Activated T-helper 2 cell treated with anti-CD3 and anti-CD28 coated beads, Interferon-gamma antibody, Interleukin-2, Interleukin-4, amounts not matched to agents 10 μg/mL and 5 μg/mL and 100 μg/mL, durations not matched to agents 14 hours and 24 hours and 36 hours (primary cell): ENCODE results near the gene CLGN. TPM values are rescaled to one million over a fixed set of nuclear protein-coding genes. Genes with fewer than 3 reads are reported as not detected.

ENCODE experiments used
- DNase-seq: peaks from one replicate; pipeline ENCODE4 v3.0.0; 2021; ENCODE audit warnings: low spot score
- H3K27ac Mint-ChIP-seq: one replicate; pipeline ENCODE4 v1.8.0; 2021; ENCODE audit warnings: mixed read lengths
- H3K27me3 Mint-ChIP-seq: one replicate; pipeline ENCODE4 v1.8.0; 2021; ENCODE audit warnings: low read depth, mixed read lengths
- H3K36me3 Mint-ChIP-seq: one replicate; pipeline ENCODE4 v1.8.0; 2021; ENCODE audit warnings: low read depth, mixed read lengths
- H3K4me1 Mint-ChIP-seq: one replicate; pipeline ENCODE4 v1.8.0; 2021; ENCODE audit warnings: low read depth, mixed read lengths
- H3K4me3 Mint-ChIP-seq: one replicate; pipeline ENCODE4 v1.8.0; 2021; ENCODE audit warnings: low read depth, mild to moderate bottlenecking, moderate library complexity, mixed read lengths
- H3K9me3 Mint-ChIP-seq: one replicate; pipeline ENCODE4 v1.8.0; 2021; ENCODE audit warnings: mixed read lengths
- intact Hi-C: fragments of 100-400 bp; cut with micrococcal nuclease; formaldehyde crosslinking; loops from one replicate; pipeline ENCODE4 v1.15.1; 2023
- total RNA-seq: library from RNA; stranded (reverse); gene quantifications from 2 replicates; pipeline ENCODE4 v1.2.3, GENCODE V29; 2022

Gene CLGN
- total RNA-seq, 1 donor from 2014 or later: 0.30 TPM

- H3K27ac Mint-ChIP-seq: no peak overlapping the region
- H3K4me1 Mint-ChIP-seq: peaks cover 7% of the 10 kb centered on the region
- intact Hi-C loops: loop anchor here (10.0 kb wide), 2 partner anchors 486 to 634 kb away; no protein-coding TSS in a partner anchor
- no peak for DNase-seq
- H3K9me3 Mint-ChIP-seq: no peaks in the 10 kb centered on the region
- H3K4me3 Mint-ChIP-seq: no peak overlapping the region
- H3K27me3 Mint-ChIP-seq: peaks cover 13% of the 10 kb centered on the region
- H3K36me3 Mint-ChIP-seq: no peaks in the 10 kb centered on the region
Measured at GRCh38 chr4:140368686-140369085, 58.8 kb downstream of the CLGN start.

GRCh38 chr4:140367738-140368137 lies 59.7 kb downstream of the CLGN start:
- no peak for DNase-seq
- H3K27ac Mint-ChIP-seq: no peak overlapping the region
- H3K4me3 Mint-ChIP-seq: no peak overlapping the region
- intact Hi-C loops: loop anchor here (10.0 kb wide), 2 partner anchors 487 to 633 kb away; no protein-coding TSS in a partner anchor
- no peaks in the 10 kb centered on the region for H3K36me3 Mint-ChIP-seq
- H3K4me1 Mint-ChIP-seq: peaks cover 7% of the 10 kb centered on the region
- no peaks in the 10 kb centered on the region for H3K9me3 Mint-ChIP-seq
- peaks cover 13% of the 10 kb centered on the region for H3K27me3 Mint-ChIP-seq

GRCh38 chr4:140363558-140363957 lies 63.9 kb downstream of the CLGN start:
- Mint-ChIP-seq H3K27ac (no peak overlapping the region), H3K4me3 (no peak overlapping the region), H3K27me3 (peaks cover 2% of the 10 kb centered on the region), H3K36me3 (no peaks in the 10 kb centered on the region), H3K9me3 (no peaks in the 10 kb centered on the region), H3K4me1 (no peaks in the 10 kb centered on the region)
- intact Hi-C loops: loop anchor here (10.0 kb wide), 2 partner anchors 491 to 629 kb away; no protein-coding TSS in a partner anchor
- DNase-seq: no peak

GRCh38 chr4:140363051-140363450 lies 64.4 kb downstream of the CLGN start:
- Mint-ChIP-seq H3K36me3 (no peaks in the 10 kb centered on the region), H3K9me3 (no peaks in the 10 kb centered on the region), H3K4me3 (no peak overlapping the region), H3K4me1 (no peaks in the 10 kb centered on the region), H3K27ac (no peak overlapping the region), H3K27me3 (no peaks in the 10 kb centered on the region)
- DNase-seq: no peak
- intact Hi-C loops: loop anchor here (10.0 kb wide), 2 partner anchors 492 to 628 kb away; no protein-coding TSS in a partner anchor

GRCh38 chr4:140361099-140361498 lies 66.3 kb downstream of the CLGN start:
- H3K36me3 Mint-ChIP-seq: no peaks in the 10 kb centered on the region

GRCh38 chr4:140359562-140360427 lies 67.7 kb downstream of the CLGN start:
- H3K27me3 Mint-ChIP-seq: peaks cover 13% of the 10 kb centered on the region
- H3K36me3 Mint-ChIP-seq: no peaks in the 10 kb centered on the region
- no peaks in the 10 kb centered on the region for H3K9me3 Mint-ChIP-seq
- intact Hi-C loops: loop anchor here (1.0 to 10.0 kb wide), 6 partner anchors 14 to 625 kb away; partner anchors contain the start of gene SCOC
- H3K4me3 Mint-ChIP-seq: no peak overlapping the region
- no peak overlapping the region for H3K27ac Mint-ChIP-seq
- H3K4me1 Mint-ChIP-seq: no peaks in the 10 kb centered on the region
- peak; percentile 64 for DNase-seq

More at GRCh38 chr4:140361099-140361498, 66.3 kb downstream of the CLGN start:
- DNase-seq: no peak
- Mint-ChIP-seq H3K4me3 (no peak overlapping the region), H3K4me1 (no peaks in the 10 kb centered on the region), H3K9me3 (no peaks in the 10 kb centered on the region), H3K27ac (no peak overlapping the region), H3K27me3 (peaks cover 12% of the 10 kb centered on the region)
- intact Hi-C loops: loop anchor here (10.0 kb wide), 2 partner anchors 494 to 626 kb away; no protein-coding TSS in a partner anchor

- Mint-ChIP-seq H3K9me3 (no peaks in the 10 kb centered on the region), H3K4me1 (peaks cover 4% of the 10 kb centered on the region), H3K27me3 (peaks cover 16% of the 10 kb centered on the region), H3K27ac (no peak overlapping the region), H3K36me3 (no peaks in the 10 kb centered on the region), H3K4me3 (no peak overlapping the region)
- DNase-seq: no peak
- intact Hi-C loops: no loop called here
Measured at GRCh38 chr4:140358281-140358680, 69.2 kb downstream of the CLGN start.

GRCh38 chr4:140357868-140358267 lies 69.6 kb downstream of the CLGN start:
- H3K9me3 Mint-ChIP-seq: no peaks in the 10 kb centered on the region
- peaks cover 4% of the 10 kb centered on the region for H3K4me1 Mint-ChIP-seq
- intact Hi-C loops: no loop called here
- no peak overlapping the region for H3K4me3 Mint-ChIP-seq
- no peak overlapping the region for H3K27ac Mint-ChIP-seq
- no peak for DNase-seq
- H3K27me3 Mint-ChIP-seq: peaks cover 16% of the 10 kb centered on the region
- no peaks in the 10 kb centered on the region for H3K36me3 Mint-ChIP-seq

- Mint-ChIP-seq H3K36me3 (no peaks in the 10 kb centered on the region), H3K4me1 (peaks cover 4% of the 10 kb centered on the region), H3K9me3 (no peaks in the 10 kb centered on the region), H3K27me3 (peaks cover 19% of the 10 kb centered on the region), H3K4me3 (no peak overlapping the region), H3K27ac (no peak overlapping the region)
- intact Hi-C loops: no loop called here
- no peak for DNase-seq
Measured at GRCh38 chr4:140355288-140355687, 72.2 kb downstream of the CLGN start.

- no peak overlapping the region for H3K27ac Mint-ChIP-seq
- peaks cover 29% of the 10 kb centered on the region for H3K27me3 Mint-ChIP-seq
- no peaks in the 10 kb centered on the region for H3K36me3 Mint-ChIP-seq
- H3K4me1 Mint-ChIP-seq: peaks cover 4% of the 10 kb centered on the region
- H3K4me3 Mint-ChIP-seq: no peak overlapping the region
- no peaks in the 10 kb centered on the region for H3K9me3 Mint-ChIP-seq
- DNase-seq: no peak
- intact Hi-C loops: no loop called here
Measured at GRCh38 chr4:140353786-140354185, 73.7 kb downstream of the CLGN start.

GRCh38 chr4:140351093-140352075 lies 76.1 kb downstream of the CLGN start:
- Mint-ChIP-seq H3K36me3 (no peaks in the 10 kb centered on the region), H3K27ac (no peak overlapping the region)

GRCh38 chr4:140349816-140350215 lies 77.6 kb downstream of the CLGN start:
- no peak for DNase-seq
- Mint-ChIP-seq H3K27me3 (peaks cover 17% of the 10 kb centered on the region), H3K4me3 (no peak overlapping the region), H3K9me3 (no peaks in the 10 kb centered on the region), H3K36me3 (no peaks in the 10 kb centered on the region), H3K4me1 (peaks cover 4% of the 10 kb centered on the region), H3K27ac (no peak overlapping the region)
- intact Hi-C loops: no loop called here

More at GRCh38 chr4:140351093-140352075, 76.1 kb downstream of the CLGN start:
- intact Hi-C loops: no loop called here
- Mint-ChIP-seq H3K27me3 (peaks cover 21% of the 10 kb centered on the region), H3K9me3 (no peaks in the 10 kb centered on the region), H3K4me3 (no peak overlapping the region), H3K4me1 (peaks cover 4% of the 10 kb centered on the region)
- DNase-seq: no peak
